PFSK-1 (cell line): ENCODE data around the gene CD22.

Source experiments
- FOXP2 ChIP-seq: optimal IDR thresholded peaks from 2 replicates; pipeline ENCODE3; 2011; ENCODE audit warnings: borderline replicate concordance, control low read depth, inconsistent platforms; ENCODE audit not compliant: insufficient read depth; ENCODE audit errors: extremely low read length, extremely low read depth
- POLR2AphosphoS5 ChIP-seq: IDR thresholded peaks from 2 replicates; pipeline ENCODE4 v1.6.1; 2012; ENCODE audit warnings: low read depth, mild to moderate bottlenecking, control low read depth, low read length, moderate library complexity
- REST ChIP-seq, 2 experiments: IDR thresholded peaks; 2 replicates each; pipeline versions ENCODE4 v1.6.1 to v1.8.0; 2011 to 2012; ENCODE audit warnings: low read depth in 2 of 2, low read length in 2 of 2, control low read depth in 1 of 2, inconsistent platforms in 1 of 2, mild to moderate bottlenecking in 1 of 2, moderate library complexity in 1 of 2; ENCODE audit not compliant: insufficient read depth in 1 of 2
- SIN3A ChIP-seq: IDR thresholded peaks from 2 replicates; pipeline ENCODE4 v1.6.1; 2012; ENCODE audit warnings: mild to moderate bottlenecking, low read length, moderate library complexity, borderline replicate concordance; ENCODE audit not compliant: insufficient read depth
- TAF1 ChIP-seq: IDR thresholded peaks from 2 replicates; pipeline ENCODE4 v1.6.1; 2012; ENCODE audit warnings: low read length, control low read depth, borderline replicate concordance; ENCODE audit not compliant: insufficient read depth

The CD22 gene

GRCh38 chr19:35352448-35353304, 23.7 kb downstream of the CD22 start:
- TF ChIP-seq TAF1 (no peak), POLR2AphosphoS5 (no peak), SIN3A (no peak), FOXP2 (no peak), REST (IDR thresholded peaks at IDR 0.05; ENCODE audit: insufficient read depth in 1 of 2, low read depth in 2 of 2, low read length in 2 of 2) (no peak)

GRCh38 chr19:35353635-35354034, 24.6 kb downstream of the CD22 start:
- TF ChIP-seq FOXP2 (no peak), SIN3A (no peak), REST (IDR thresholded peaks at IDR 0.05; ENCODE audit: insufficient read depth in 1 of 2, low read depth in 2 of 2, low read length in 2 of 2) (no peak), TAF1 (no peak), POLR2AphosphoS5 (no peak)

DNA sequence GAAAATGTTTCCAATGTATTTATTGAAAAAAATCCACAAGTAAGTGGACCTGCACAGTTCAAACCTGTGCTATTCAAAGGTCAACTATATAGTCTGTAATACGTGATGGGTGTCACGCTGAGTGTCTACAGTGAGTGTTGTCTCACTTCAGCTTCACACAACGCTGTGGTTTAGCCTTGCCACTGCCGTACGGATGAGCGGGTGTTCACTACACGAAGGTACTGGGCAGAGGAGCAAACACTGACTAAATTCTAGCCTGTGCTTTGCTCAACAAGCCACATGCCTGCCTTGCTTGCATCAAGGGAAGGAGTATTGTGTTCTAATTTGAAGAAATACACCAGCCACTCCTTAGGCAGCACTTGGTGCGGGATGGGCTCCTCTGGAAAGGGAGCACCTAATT, 25.9 kb downstream of the CD22 start:
- TF ChIP-seq SIN3A, result no peak

GRCh38 chr19:35355791-35356460, 26.9 kb downstream of the CD22 start:
- no peak for TF ChIP-seq REST (IDR thresholded peaks at IDR 0.05; ENCODE audit: insufficient read depth in 1 of 2, low read depth in 2 of 2, low read length in 2 of 2)

DNA sequence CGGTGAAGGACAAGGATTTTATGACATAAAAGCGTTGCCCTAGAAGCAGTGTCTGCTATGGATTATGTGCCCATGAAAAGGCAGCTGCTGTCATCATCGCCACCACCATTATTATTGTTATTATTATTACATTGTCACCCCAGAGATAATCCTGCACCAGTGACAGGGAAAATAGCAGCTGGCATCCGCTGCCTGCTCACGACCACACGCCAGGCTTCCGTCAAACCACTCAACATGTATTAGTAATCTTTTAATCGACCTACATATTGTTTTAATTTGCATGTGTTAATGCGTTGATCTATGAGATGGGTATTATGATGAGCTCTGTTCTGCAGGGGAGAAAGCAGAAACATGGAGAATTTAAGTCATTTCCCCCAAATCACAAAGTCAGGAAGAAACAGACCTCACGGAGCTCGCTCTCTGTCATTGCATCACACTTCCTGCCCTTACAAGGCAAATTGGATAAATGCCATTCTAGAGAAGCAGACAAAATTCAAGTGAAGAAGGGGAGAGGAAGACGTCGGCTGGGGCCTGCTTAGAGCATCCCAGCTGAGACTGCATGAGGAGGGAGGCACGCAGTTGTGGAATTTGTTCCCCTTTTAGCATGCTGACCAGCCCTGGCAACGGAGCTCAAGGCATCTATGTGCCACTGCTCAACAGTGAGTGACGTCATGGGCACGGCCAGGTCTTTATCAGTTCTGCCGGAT, 29.0 kb downstream of the CD22 start, which contains the start of gene FFAR3:
TSS of gene FFAR3 (plus strand) at position 594 of the 707 bp plus-strand sequence. CDS start 431 bp downstream, outside the sequence.
- TF ChIP-seq TAF1 (no peak), FOXP2 (no peak), REST (IDR thresholded peaks at IDR 0.05; ENCODE audit: insufficient read depth in 1 of 2, low read depth in 2 of 2, low read length in 2 of 2) (no peak), POLR2AphosphoS5 (no peak)
